Kidney (tissue), 14 donors: ENCODE data around the gene GPATCH8. TPM values are rescaled to one million over a fixed set of nuclear protein-coding genes. Genes with fewer than 3 reads are reported as not detected.

Experiments used
- DNase-seq, 5 donors: peaks; one replicate each; pipeline ENCODE4 v3.0.0-alpha.2; 2013 to 2020
- FAIRE-seq: peaks from 2 replicates; lab custom pipeline; 2012; peaks lifted over from hg19 to GRCh38; lab: Jason Lieb, UNC
- H3K27ac ChIP-seq, 2 donors: one replicate each; pipeline ENCODE4 v1.7.0; 2013; ENCODE audit warnings: low read depth in 2 of 2, low read length in 2 of 2, inconsistent platforms in 1 of 2
- H3K27me3 ChIP-seq: one replicate; pipeline ENCODE4 v1.7.1; 2013; ENCODE audit warnings: low read length, inconsistent platforms; ENCODE audit not compliant: control insufficient read depth, insufficient read depth
- H3K36me3 ChIP-seq, 3 donors: one replicate each; pipeline versions ENCODE4 v1.7.0 to v1.7.1; 2013; ENCODE audit warnings: low read length in 3 of 3, control low read depth in 1 of 3, inconsistent platforms in 1 of 3; ENCODE audit not compliant: insufficient read depth in 3 of 3, control insufficient read depth in 2 of 3
- H3K4me1 ChIP-seq, 3 donors: one replicate each; pipeline versions ENCODE4 v1.7.0 to v1.7.1; 2013; ENCODE audit warnings: low read length in 3 of 3, inconsistent platforms in 1 of 3, low read depth in 1 of 3; ENCODE audit not compliant: control insufficient read depth in 2 of 3, insufficient read depth in 2 of 3
- H3K4me3 ChIP-seq, 3 donors: one replicate each; pipeline versions ENCODE4 v1.7.0 to v1.8.1; 2013; ENCODE audit warnings: low read length in 3 of 3, control low read depth in 1 of 3, inconsistent platforms in 1 of 3
- H3K9ac ChIP-seq, 3 donors: one replicate each; pipeline versions ENCODE4 v1.7.0 to v1.7.1; 2013; ENCODE audit warnings: low read length in 3 of 3, control low read depth in 1 of 3, inconsistent platforms in 1 of 3
- H3K9me3 ChIP-seq, 3 donors: one replicate each; pipeline versions ENCODE4 v1.7.0 to v1.7.1; 2013; ENCODE audit warnings: low read length in 3 of 3, control low read depth in 1 of 3, inconsistent platforms in 1 of 3; ENCODE audit not compliant: control insufficient read depth in 2 of 3, insufficient read depth in 1 of 3
- CTCF ChIP-seq: IDR thresholded peaks from 3 replicates; pipeline ENCODE4 v1.5.1; 2012; ENCODE audit warnings: mild to moderate bottlenecking, moderate library complexity, borderline replicate concordance; ENCODE audit not compliant: insufficient read depth; ENCODE audit errors: extremely low read depth
- intact Hi-C: fragments of 100-400 bp; cut with DNase I; formaldehyde crosslinking; loops from one replicate; pipeline ENCODE4 v1.11.1; 2022
- polyA plus RNA-seq: library from polyadenylated mRNA; stranded (reverse); fragments of 350-450 nt; fragmentation: Illumina TruSeq; extraction: RNeasy Lipid Tissue Mini Kit (QIAGEN cat#74804); gene quantifications from one replicate; pipeline ENCODE4 v1.2.3, GENCODE V29; 2014; ENCODE audit warnings: low read depth, low replicate concordance; ENCODE audit not compliant: insufficient read depth
- total RNA-seq: library from RNA; stranded (reverse); fragmentation: NEBNext Ultra II Directional; extraction: Animal tissue kit (Norgen Biotek cat#: 25700); gene quantifications from one replicate; pipeline ENCODE4 v1.2.1, GENCODE V29; 2021
- donor health status: control.
- donor health status: control.
- donor health status: control.
- donor health status: control.
- donor health status: control.
- donor health status: DM: yes; HTN: yes; CAD: no.
- donor health status: Normal renal cell carcinoma (clear cell type).

The GPATCH8 gene
- total and polyA plus RNA-seq, 2 donors from 2014 or later: 3.5 to 47.0 TPM

DNA sequence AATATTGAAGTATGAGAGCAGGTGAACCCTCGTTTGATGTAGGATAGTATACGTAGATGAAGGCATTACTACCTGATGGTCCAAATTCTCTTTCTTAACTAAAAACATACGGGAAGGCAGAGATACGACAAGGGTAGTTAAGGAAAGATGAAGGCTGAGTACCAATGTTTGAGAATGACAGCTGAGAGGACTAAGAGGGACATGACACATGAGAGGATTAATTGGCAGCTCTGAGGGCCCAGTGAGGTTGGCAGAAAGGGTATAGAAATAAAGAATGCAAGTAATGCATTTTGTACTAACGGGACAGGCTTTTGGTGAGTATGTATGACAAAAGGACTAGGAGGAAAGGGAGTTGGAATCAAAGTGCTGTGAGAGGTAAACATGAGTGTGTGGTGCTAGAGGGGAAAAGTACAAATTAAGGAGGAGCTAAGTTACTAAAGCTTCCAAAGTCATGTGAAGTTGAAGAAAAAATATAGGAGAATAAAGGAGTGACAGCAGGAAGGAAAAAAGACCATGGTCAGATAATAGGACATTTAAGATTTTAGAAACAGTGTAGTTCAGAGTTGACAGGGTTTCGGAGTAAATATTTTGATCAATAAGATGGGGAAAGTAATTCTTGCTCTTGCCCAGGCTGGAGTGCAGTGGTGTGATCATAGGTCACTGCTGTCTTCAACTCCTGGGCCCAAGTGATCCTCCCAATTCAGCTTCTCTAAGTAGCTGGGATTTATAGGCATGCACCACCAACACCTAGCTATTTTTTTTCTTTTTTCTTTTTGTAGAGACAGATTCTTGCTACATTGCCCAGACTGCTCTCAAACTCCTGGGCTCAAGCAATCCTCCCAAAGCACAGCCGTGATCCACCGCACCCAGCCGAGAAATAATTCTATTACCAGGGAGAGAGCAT, 70.7 kb downstream of the GPATCH8 start:
- intact Hi-C loops: no loop called here
- peaks cover 3 to 20% (median 19%) of the 10 kb centered on the region in 3 donors for H3K36me3 ChIP-seq
- H3K27ac ChIP-seq: no peak overlapping the region
- no peaks in the 10 kb centered on the region for H3K27me3 ChIP-seq
- H3K9me3 ChIP-seq: no peaks in the 10 kb centered on the region
- H3K4me3 ChIP-seq: no peak overlapping the region
- DNase-seq (no peak), FAIRE-seq (no peak)
- TF ChIP-seq CTCF: no peak
- H3K4me1 ChIP-seq: no peaks in the 10 kb centered on the region
- no peak overlapping the region for H3K9ac ChIP-seq

DNA sequence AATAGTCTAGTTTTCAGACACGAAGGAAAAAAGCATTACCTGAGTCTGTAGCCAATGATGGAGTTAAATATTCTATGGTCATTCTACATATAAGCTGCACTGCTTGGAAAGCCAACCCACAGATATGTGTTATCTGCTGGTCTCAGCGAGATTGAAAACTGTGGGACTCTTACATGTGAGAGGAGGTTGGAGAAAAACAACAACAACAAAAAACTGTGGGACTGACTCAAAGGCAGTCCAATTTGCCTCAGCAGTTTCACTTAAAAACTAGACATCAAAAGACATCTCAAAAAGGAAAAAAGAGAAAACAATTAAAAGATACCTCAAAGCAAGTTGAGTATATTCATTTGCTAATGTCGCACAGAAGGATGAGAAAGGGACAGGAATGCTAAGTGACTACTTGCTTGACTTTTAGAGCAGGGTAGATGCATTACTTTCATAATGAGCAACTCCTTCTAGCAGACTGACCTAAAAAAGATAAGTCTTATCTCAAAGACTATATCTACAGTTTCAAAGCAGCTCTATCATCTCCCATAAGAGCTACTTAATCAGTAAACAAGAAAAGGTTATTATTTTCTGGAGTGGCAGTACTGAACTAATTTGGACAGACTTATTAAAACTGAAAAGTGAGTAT, 78.3 kb downstream of the GPATCH8 start:
- no peak overlapping the region for H3K9ac ChIP-seq
- no peaks in the 10 kb centered on the region for H3K9me3 ChIP-seq
- intact Hi-C loops: no loop called here
- DNase-seq (no peak), FAIRE-seq (no peak)
- H3K4me1 ChIP-seq: no peaks in the 10 kb centered on the region
- H3K27me3 ChIP-seq: no peaks in the 10 kb centered on the region
- H3K36me3 ChIP-seq: peaks cover 3 to 17% (median 3%) of the 10 kb centered on the region in 3 donors
- H3K4me3 ChIP-seq: no peak overlapping the region
- TF ChIP-seq CTCF: no peak
- no peak overlapping the region for H3K27ac ChIP-seq

DNA sequence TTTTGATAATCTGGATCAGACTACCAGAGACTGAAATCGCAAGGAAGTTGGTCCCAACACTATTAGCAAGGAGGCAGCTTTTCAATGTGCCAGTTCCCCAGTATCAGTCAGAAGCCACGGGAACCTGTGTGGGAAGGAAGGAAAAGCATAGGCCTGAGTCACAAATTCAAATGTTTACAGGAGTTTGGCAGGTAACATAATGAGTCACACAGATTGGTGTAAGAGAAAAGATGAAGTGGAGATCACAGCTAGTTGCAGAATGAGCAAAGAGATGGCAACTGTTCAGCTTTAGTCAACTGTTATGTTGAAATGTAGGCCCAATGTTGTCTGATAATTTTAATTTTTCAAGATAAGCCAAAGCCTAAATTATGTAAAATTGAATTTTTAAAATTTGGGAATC, 85.7 kb downstream of the GPATCH8 start:
- no peak overlapping the region for H3K4me3 ChIP-seq
- no peak for TF ChIP-seq CTCF
- no peaks in the 10 kb centered on the region for H3K27me3 ChIP-seq
- peaks cover 0 to 22% (median 0%) of the 10 kb centered on the region in 3 donors for H3K4me1 ChIP-seq
- H3K9me3 ChIP-seq: no peaks in the 10 kb centered on the region
- H3K36me3 ChIP-seq: peaks cover 0 to 2% (median 0%) of the 10 kb centered on the region in 3 donors
- FAIRE-seq (no peak), DNase-seq (no peak)
- no peak overlapping the region for H3K9ac ChIP-seq
- peak overlapping the region in 1 of 2 donors; percentile 58 for H3K27ac ChIP-seq
- intact Hi-C loops: no loop called here
